ENCODE measurements around the gene LRMDA. TPM values are rescaled to one million over a fixed set of nuclear protein-coding genes. Genes with fewer than 3 reads are reported as not detected.

The LRMDA gene
- total RNA-seq, 4 donors from 2014 or later: 2.2 to 7.8 (median 4.5) TPM

DNA sequence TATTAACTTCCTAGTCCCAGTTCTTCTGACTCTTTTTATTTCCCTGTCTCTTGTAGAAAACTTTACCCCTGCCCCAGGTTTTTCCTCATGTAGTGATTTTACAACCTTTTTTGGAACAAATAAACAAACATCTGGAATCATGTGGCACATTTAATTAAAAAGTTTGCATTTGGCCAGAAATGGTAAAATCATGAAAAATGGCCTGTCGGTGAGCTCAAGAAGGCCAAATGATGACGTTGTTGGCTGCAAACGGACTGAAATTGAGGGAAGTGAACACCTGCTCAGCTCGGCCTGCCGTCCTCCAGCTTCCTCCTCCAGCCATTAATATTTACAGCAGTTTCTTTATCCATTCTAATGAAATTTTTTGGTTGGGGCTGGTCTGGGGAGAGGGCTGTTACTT lies 902.8 kb downstream of the LRMDA start:
- no peak overlapping the region for H3K4me3 ChIP-seq
- peaks cover 5 to 34% (median 27%) of the 10 kb centered on the region in 4 donors for H3K4me1 ChIP-seq
- H3K27ac ChIP-seq: peak overlapping the region in 3 of 4 donors; percentile 48 to 67 (median 65)
- WGBS, 2 donors (ENCODE audit: low coverage in 1 of 2): 76 to 81% methylated on average over 5 of the region's 5 CpGs
- H3K27me3 ChIP-seq: no peaks in the 10 kb centered on the region
- H3K9me3 ChIP-seq: no peaks in the 10 kb centered on the region
- TF ChIP-seq POLR2AphosphoS5 (IDR thresholded peaks at IDR 0.05): no peak
- TF ChIP-seq POLR2A (IDR thresholded peaks at IDR 0.05): no peak
- TF ChIP-seq, protein P1, sequence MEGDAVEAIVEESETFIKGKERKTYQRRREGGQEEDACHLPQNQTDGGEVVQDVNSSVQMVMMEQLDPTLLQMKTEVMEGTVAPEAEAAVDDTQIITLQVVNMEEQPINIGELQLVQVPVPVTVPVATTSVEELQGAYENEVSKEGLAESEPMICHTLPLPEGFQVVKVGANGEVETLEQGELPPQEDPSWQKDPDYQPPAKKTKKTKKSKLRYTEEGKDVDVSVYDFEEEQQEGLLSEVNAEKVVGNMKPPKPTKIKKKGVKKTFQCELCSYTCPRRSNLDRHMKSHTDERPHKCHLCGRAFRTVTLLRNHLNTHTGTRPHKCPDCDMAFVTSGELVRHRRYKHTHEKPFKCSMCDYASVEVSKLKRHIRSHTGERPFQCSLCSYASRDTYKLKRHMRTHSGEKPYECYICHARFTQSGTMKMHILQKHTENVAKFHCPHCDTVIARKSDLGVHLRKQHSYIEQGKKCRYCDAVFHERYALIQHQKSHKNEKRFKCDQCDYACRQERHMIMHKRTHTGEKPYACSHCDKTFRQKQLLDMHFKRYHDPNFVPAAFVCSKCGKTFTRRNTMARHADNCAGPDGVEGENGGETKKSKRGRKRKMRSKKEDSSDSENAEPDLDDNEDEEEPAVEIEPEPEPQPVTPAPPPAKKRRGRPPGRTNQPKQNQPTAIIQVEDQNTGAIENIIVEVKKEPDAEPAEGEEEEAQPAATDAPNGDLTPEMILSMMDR (IDR thresholded peaks at IDR 0.05): no peak
- TF ChIP-seq EP300 (IDR thresholded peaks at IDR 0.05; ENCODE audit: low read depth): no peak
- DNase-seq: no peak
- in situ Hi-C loops (cut with MboI; ENCODE audit: low pct_ligation_motif_present in 1 of 4, low pct_unique_long_range_greater_than_20kb in 1 of 4, low sequenced_read_pairs in 3 of 4): no loop called here
- intact Hi-C loops (cut with DNase I; ENCODE audit: low total_unique reads): loop anchor here (10.0 kb wide), 1 partner anchor 79 kb away; no protein-coding TSS in a partner anchor
- H3K36me3 ChIP-seq: no peaks in the 10 kb centered on the region

DNA sequence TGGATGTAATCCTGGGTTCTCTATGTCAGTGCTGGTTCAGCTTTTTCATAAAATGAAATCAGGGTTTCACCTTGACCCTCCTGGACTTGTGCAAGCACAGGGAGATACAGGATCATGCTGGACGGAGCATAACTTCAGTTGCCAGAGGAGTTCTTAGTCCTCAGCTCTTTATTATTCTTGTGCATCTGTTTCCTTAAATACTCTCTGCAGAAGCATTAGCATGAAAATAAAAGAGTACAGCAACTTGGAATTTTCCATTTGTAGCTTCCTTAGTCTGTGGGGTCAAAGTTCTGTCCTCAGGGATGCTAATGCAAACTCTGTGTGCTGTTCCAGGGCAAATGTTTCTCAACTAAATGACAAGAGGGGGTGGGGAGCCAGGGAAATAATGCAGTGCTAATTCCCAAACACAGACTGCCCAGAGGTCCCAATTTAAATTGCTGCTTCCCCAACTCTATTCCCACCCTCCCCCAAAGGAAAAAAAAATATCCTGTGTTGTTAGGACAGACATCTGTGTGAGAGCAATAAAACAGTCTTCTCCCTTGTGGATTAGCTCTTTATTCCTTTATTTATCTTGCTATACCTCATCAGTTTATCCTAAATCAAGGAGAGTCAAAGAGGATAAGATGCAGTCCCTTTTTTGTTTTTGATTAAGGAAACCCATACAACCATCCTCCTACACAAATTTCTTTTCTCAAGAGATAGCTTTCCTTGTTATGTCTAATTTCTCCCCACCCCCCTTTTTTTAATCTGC lies 905.0 kb downstream of the LRMDA start:
- intact Hi-C loops (cut with DNase I; ENCODE audit: low total_unique reads) (loop anchor here (10.0 kb wide), 1 partner anchor 82 kb away; no protein-coding TSS in a partner anchor), in situ Hi-C loops (cut with MboI; ENCODE audit: low pct_ligation_motif_present in 1 of 4, low pct_unique_long_range_greater_than_20kb in 1 of 4, low sequenced_read_pairs in 3 of 4) (no loop called here)
- Histone ChIP-seq H3K9me3 (no peaks in the 10 kb centered on the region), H3K4me3 (no peak overlapping the region), H3K27ac (peak overlapping the region; percentile 60 to 79 (median 68)), H3K4me1 (peaks cover 5 to 34% (median 27%) of the 10 kb centered on the region in 4 donors), H3K27me3 (no peaks in the 10 kb centered on the region), H3K36me3 (no peaks in the 10 kb centered on the region)
- TF ChIP-seq POLR2A (IDR thresholded peaks at IDR 0.05): no peak
- TF ChIP-seq POLR2AphosphoS5 (IDR thresholded peaks at IDR 0.05): no peak
- TF ChIP-seq, protein P1 (IDR thresholded peaks at IDR 0.05): no peak
- no peak for TF ChIP-seq EP300 (IDR thresholded peaks at IDR 0.05; ENCODE audit: low read depth)
- peak; percentile 21 for DNase-seq
- WGBS, 2 donors (ENCODE audit: low coverage in 1 of 2): 0 to 27% methylated on average over 1 of the region's 1 CpG

DNA sequence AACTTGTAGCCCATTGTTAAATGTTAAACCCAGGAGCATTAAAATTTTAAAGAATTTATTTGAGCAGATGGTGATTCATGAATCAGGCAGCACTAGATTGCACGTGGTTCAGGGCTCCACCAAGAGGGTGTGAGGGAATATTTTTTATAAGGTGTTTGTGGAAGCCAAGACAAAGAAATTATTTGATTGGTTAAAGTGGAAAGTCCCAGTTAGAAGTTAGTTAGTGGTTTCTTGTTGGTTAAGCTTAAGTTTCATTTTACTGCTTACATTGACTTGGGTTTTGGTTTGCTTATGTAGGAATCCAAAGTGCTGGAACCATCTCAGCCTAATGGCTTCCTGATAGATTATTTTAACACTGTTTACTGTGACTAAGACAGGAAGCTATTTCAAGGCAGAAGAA lies 906.2 kb downstream of the LRMDA start:
- in situ Hi-C loops (cut with MboI; ENCODE audit: low pct_ligation_motif_present in 1 of 4, low pct_unique_long_range_greater_than_20kb in 1 of 4, low sequenced_read_pairs in 3 of 4) (no loop called here), intact Hi-C loops (cut with DNase I; ENCODE audit: low total_unique reads) (loop anchor here (10.0 kb wide), 1 partner anchor 83 kb away; no protein-coding TSS in a partner anchor)
- Histone ChIP-seq H3K4me1 (peaks cover 5 to 34% (median 27%) of the 10 kb centered on the region in 4 donors), H3K4me3 (no peak overlapping the region), H3K27me3 (no peaks in the 10 kb centered on the region), H3K9me3 (no peaks in the 10 kb centered on the region), H3K27ac (peak overlapping the region in 3 of 4 donors; percentile 60 to 79 (median 66)), H3K36me3 (no peaks in the 10 kb centered on the region)
- TF ChIP-seq POLR2AphosphoS5 (IDR thresholded peaks at IDR 0.05): no peak
- TF ChIP-seq, protein P1 (IDR thresholded peaks at IDR 0.05): no peak
- no peak for TF ChIP-seq EP300 (IDR thresholded peaks at IDR 0.05; ENCODE audit: low read depth)
- TF ChIP-seq POLR2A (IDR thresholded peaks at IDR 0.05): no peak
- 16 to 20% methylated on average over 1 of the region's 1 CpG for WGBS, 2 donors (ENCODE audit: low coverage in 1 of 2)
- DNase-seq: no peak

DNA sequence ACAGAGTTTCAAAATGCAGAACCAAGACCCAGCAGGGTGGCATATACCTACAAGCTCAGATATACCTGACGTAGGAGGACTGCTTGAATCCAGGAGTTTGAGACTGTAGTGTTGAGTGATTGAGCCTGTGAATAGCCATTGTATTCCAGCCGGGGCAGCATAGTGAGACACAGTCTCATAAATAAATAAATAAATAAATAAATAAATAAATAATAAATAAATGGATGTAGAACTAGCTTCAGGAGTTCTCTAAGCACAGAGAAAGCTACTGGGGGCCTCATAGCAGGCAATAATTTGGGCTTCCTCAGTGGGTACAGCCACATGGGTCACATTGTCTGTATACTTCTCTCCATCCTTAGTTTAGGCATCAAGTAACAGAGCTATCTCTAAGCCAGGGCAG lies 906.8 kb downstream of the LRMDA start:
- in situ Hi-C loops (cut with MboI; ENCODE audit: low pct_ligation_motif_present in 1 of 4, low pct_unique_long_range_greater_than_20kb in 1 of 4, low sequenced_read_pairs in 3 of 4): no loop called here

More for the DNA sequence above, 906.8 kb downstream of the LRMDA start:
- Histone ChIP-seq H3K4me3 (no peak overlapping the region), H3K9me3 (no peaks in the 10 kb centered on the region), H3K4me1 (peaks cover 5 to 34% (median 27%) of the 10 kb centered on the region in 4 donors), H3K36me3 (no peaks in the 10 kb centered on the region), H3K27ac (peak overlapping the region in 1 of 4 donors; percentile 79), H3K27me3 (no peaks in the 10 kb centered on the region)
- DNase-seq: no peak
- TF ChIP-seq POLR2A (IDR thresholded peaks at IDR 0.05) (no peak), EP300 (IDR thresholded peaks at IDR 0.05; ENCODE audit: low read depth) (no peak), POLR2AphosphoS5 (IDR thresholded peaks at IDR 0.05) (no peak)
- TF ChIP-seq, protein P1 (IDR thresholded peaks at IDR 0.05): no peak
- WGBS, 2 donors (ENCODE audit: low coverage in 1 of 2): 84 to 100% methylated on average over 1 to 2 of the region's 2 CpGs
- intact Hi-C loops (cut with DNase I; ENCODE audit: low total_unique reads): loop anchor here (10.0 kb wide), 1 partner anchor 83 kb away; no protein-coding TSS in a partner anchor

Measured in transverse colon (tissue), 4 donors.